Hypothalamus (tissue), 51 donors: ENCODE results near the gene UGT2A1.

Experiments
- DNase-seq, 51 donors: peaks; one replicate each; lab custom pipeline; 2025; lab: John Stamatoyannopoulos, UW

The UGT2A1 gene

DNA sequence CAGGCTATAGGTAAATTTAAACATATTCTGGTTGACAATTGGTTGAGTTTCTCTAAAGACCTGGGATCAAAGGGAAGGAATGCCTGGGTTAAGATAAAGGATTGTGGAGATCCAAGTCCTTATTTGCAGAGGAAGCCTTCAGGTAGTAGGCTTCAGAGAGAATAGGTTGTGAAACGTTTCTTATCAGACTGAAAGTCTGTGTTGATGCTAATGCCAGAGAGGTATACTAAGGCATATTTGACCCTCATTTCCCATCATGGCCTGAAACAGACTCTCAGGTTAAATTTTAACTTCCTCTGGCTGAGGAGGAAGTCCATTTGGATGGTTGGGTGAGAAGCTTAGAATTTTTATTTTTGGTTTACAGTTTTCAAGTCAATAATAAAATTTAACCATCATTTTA lies 61.7 kb downstream of the UGT2A1 start:
- no peak for DNase-seq

DNA sequence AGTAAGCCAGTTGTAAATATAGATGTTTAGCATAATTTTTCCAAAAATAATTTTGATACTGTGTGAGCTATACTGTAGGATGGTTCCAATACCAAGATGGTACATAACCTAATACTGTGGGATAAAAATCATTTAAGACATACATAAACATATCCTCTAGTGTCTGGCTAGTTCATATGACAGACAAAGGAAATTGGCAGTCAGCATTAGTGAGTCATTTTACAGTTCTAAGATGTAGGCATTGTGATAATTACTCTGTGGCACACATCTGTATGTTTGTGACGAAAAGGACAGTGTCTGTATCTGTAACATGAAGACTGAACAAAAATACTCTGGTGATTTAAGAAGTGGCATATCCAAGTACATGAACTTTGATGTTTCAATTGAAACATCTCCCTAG lies 63.2 kb downstream of the UGT2A1 start:
- DNase-seq, result no peak

- no peak for DNase-seq
Measured at GRCh38 chr4:69584135-69584534, 68.9 kb downstream of the UGT2A1 start.

- DNase-seq, result no peak
Measured at GRCh38 chr4:69583543-69583942, 69.5 kb downstream of the UGT2A1 start.

GRCh38 chr4:69577245-69577644 lies 75.8 kb downstream of the UGT2A1 start:
- DNase-seq, result no peak

DNA sequence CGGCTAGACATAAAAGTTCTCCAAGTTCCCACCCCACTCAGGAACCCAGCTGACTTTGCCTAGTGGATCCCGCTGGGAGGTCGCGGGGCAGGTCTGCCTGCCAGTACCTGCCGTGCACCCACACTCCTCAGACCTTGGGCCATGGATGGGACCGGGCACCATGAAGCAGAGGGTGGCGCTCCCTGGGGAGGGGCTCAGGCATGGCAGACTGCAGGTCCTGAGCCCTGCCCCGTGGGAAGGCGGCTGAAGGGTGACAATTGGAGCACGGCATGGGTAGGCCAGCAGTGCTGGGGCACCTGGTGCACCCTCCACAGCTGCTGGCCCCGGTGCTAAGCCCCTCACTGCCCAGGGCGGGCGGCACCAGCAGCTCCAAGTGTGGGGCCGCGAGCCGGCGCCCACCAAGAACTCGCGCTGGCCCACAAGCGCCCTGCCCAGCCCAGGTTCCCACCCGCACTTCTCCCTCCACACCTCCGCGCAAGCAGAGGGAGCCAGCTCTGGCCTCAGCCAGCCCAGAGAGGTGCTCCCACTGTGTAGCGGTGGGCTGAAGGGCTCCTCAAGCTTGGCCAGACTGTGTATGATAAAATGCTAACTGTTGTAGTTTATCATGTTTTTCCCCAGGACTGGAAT lies 76.7 kb downstream of the UGT2A1 start:
- DNase-seq, result no peak

GRCh38 chr4:69568787-69569186 lies 84.3 kb downstream of the UGT2A1 start:
- no peak for DNase-seq

DNA sequence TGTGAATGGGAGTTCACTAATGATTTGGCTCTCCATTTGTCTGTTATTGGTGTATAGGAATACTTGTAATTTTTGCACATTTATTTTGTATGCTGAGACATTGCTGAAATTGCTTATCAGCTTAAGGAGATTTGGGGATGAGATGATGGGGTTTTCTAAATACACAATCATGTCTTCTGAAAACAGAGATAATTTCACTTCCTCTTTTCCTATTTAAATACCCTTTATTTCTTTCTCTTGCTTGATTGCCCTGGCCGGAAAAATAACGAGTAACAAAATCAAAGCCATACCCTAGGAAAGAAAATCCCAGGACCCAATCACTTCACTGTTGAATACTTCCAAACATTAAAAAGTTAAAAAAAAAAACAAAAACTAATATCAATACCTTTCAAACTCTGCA lies 89.6 kb downstream of the UGT2A1 start:
- DNase-seq, result no peak

GRCh38 chr4:69549651-69550050 lies 103.4 kb downstream of the UGT2A1 start:
- DNase-seq, result no peak

GRCh38 chr4:69546134-69546765 lies 106.8 kb downstream of the UGT2A1 start:
- DNase-seq, result no peak
